H9 (cell line): ENCODE data around the gene OSTF1. TPM values are rescaled to one million over a fixed set of nuclear protein-coding genes. Genes with fewer than 3 reads are reported as not detected.

Experiments
- DNase-seq: peaks from one replicate; pipeline ENCODE4 v3.0.0-alpha.2; 2017
- H2AFZ ChIP-seq: one replicate; pipeline ENCODE4 v1.6.1; 2013; ENCODE audit warnings: mild to moderate bottlenecking, low read length, control low read depth, moderate library complexity
- H2AK5ac ChIP-seq: 2 replicates; pipeline ENCODE4 v1.6.1; 2013; ENCODE audit warnings: low read length, control low read depth, mixed read lengths; ENCODE audit not compliant: insufficient read length
- H2BK120ac ChIP-seq: one replicate; pipeline ENCODE4 v1.6.1; 2013; ENCODE audit warnings: low read depth, mild to moderate bottlenecking, low read length, control low read depth, inconsistent platforms; ENCODE audit not compliant: poor library complexity, severe bottlenecking
- H2BK12ac ChIP-seq: 2 replicates; pipeline ENCODE4 v1.6.1; 2013; ENCODE audit warnings: low read length, control low read depth, mixed read lengths, low read depth; ENCODE audit not compliant: insufficient read length
- H2BK15ac ChIP-seq: 2 replicates; pipeline ENCODE4 v1.6.1; 2013; ENCODE audit warnings: low read depth, low read length, control low read depth
- H2BK20ac ChIP-seq: one replicate; pipeline ENCODE4 v1.6.1; 2013; ENCODE audit warnings: low read depth, mild to moderate bottlenecking, low read length, control low read depth, inconsistent platforms; ENCODE audit not compliant: poor library complexity, severe bottlenecking
- H2BK5ac ChIP-seq: 2 replicates; pipeline ENCODE4 v1.6.1; 2013; ENCODE audit warnings: low read length, control low read depth, mixed read lengths; ENCODE audit not compliant: insufficient read length
- H3K14ac ChIP-seq: 2 replicates; pipeline ENCODE4 v1.6.1; 2013; ENCODE audit warnings: low read length, control low read depth; ENCODE audit not compliant: insufficient read depth
- H3K18ac ChIP-seq: 2 replicates; pipeline ENCODE4 v1.6.1; 2013; ENCODE audit warnings: low read depth, mild to moderate bottlenecking, mixed read lengths, low read length, control low read depth; ENCODE audit not compliant: insufficient read length
- H3K23ac ChIP-seq: 2 replicates; pipeline ENCODE4 v1.6.1; 2013; ENCODE audit warnings: low read length, control low read depth, mixed read lengths, low read depth; ENCODE audit not compliant: insufficient read length
- H3K23me2 ChIP-seq: 2 replicates; pipeline ENCODE4 v1.6.1; 2013; ENCODE audit warnings: low read depth, mild to moderate bottlenecking, mixed read lengths, low read length, control low read depth; ENCODE audit not compliant: insufficient read length, poor library complexity, severe bottlenecking
- H3K27ac ChIP-seq: 2 replicates; pipeline ENCODE4 v1.5.1; 2013; ENCODE audit warnings: low read length, control low read depth, mixed read lengths, low read depth; ENCODE audit not compliant: insufficient read length
- H3K27me3 ChIP-seq: 2 replicates; pipeline ENCODE4 v1.6.1; 2013; ENCODE audit warnings: low read length, control low read depth, inconsistent platforms; ENCODE audit not compliant: insufficient read depth
- H3K4ac ChIP-seq: 2 replicates; pipeline ENCODE4 v1.6.1; 2013; ENCODE audit warnings: low read depth, mild to moderate bottlenecking, control low read depth, inconsistent platforms, low read length, moderate library complexity
- H3K4me1 ChIP-seq: 2 replicates; pipeline ENCODE4 v1.6.1; 2013; ENCODE audit warnings: low read length, control low read depth, inconsistent platforms; ENCODE audit not compliant: insufficient read depth
- H3K4me2 ChIP-seq: 2 replicates; pipeline ENCODE4 v1.6.1; 2013; ENCODE audit warnings: low read length, control low read depth, mixed read lengths; ENCODE audit not compliant: insufficient read length, insufficient read depth
- H3K56ac ChIP-seq: 2 replicates; pipeline ENCODE4 v1.6.1; 2013; ENCODE audit warnings: low read depth, mild to moderate bottlenecking, mixed read lengths, low read length, control low read depth; ENCODE audit not compliant: insufficient read length
- H3K79me1 ChIP-seq: 2 replicates; pipeline ENCODE4 v1.6.1; 2013; ENCODE audit warnings: low read depth, mild to moderate bottlenecking, moderate library complexity, low read length, control low read depth, inconsistent platforms; ENCODE audit not compliant: insufficient read depth, poor library complexity, severe bottlenecking
- H3K79me2 ChIP-seq: 2 replicates; pipeline ENCODE4 v1.6.1; 2013; ENCODE audit warnings: low read length, control low read depth, inconsistent platforms; ENCODE audit not compliant: insufficient read depth
- H3K9ac ChIP-seq: 2 replicates; pipeline ENCODE4 v1.6.1; 2013; ENCODE audit warnings: low read length, control low read depth, mixed read lengths; ENCODE audit not compliant: insufficient read length; ENCODE audit errors: extremely low read depth
- H3K9me3 ChIP-seq: one replicate; pipeline ENCODE4 v1.6.1; 2013; ENCODE audit warnings: low read depth, low read length, inconsistent platforms; ENCODE audit not compliant: control insufficient read depth
- H3T11ph ChIP-seq: one replicate; pipeline ENCODE4 v1.6.1; 2013; ENCODE audit warnings: mild to moderate bottlenecking, low read length, control low read depth, inconsistent platforms
- H4K20me1 ChIP-seq: one replicate; pipeline ENCODE4 v1.6.1; 2013; ENCODE audit not compliant: control insufficient read depth, insufficient read length, insufficient read depth
- H4K5ac ChIP-seq: 2 replicates; pipeline ENCODE4 v1.6.1; 2013; ENCODE audit warnings: low read depth, mild to moderate bottlenecking, mixed read lengths, low read length, control low read depth; ENCODE audit not compliant: insufficient read length
- H4K8ac ChIP-seq: replicated peaks from 2 replicates; pipeline ENCODE4 v1.6.1; 2013; ENCODE audit warnings: low read length, control low read depth, mixed read lengths, low read depth; ENCODE audit not compliant: insufficient read length
- H4K91ac ChIP-seq: 2 replicates; pipeline ENCODE4 v1.6.1; 2013; ENCODE audit warnings: low read depth, mild to moderate bottlenecking, moderate library complexity, mixed read lengths, low read length, control low read depth; ENCODE audit not compliant: insufficient read length
- H3K27ac Mint-ChIP-seq, 3 experiments: 2 replicates in 2 of 3; 3 replicates in 1 of 3; pipeline ENCODE4 v1.8.0; 2020 to 2021; ENCODE audit warnings: mixed read lengths in 3 of 3, mild to moderate bottlenecking in 1 of 3, moderate library complexity in 1 of 3
- H3K27me3 Mint-ChIP-seq: 2 replicates; pipeline ENCODE4 v1.8.0; 2021; ENCODE audit warnings: low read depth, mild to moderate bottlenecking, moderate library complexity, mixed read lengths
- H3K36me3 Mint-ChIP-seq, 3 experiments: 2 replicates in 2 of 3; 3 replicates in 1 of 3; pipeline ENCODE4 v1.8.0; 2020 to 2021; ENCODE audit warnings: low read depth in 3 of 3, mixed read lengths in 3 of 3; ENCODE audit not compliant: insufficient read depth in 1 of 3
- H3K4me1 Mint-ChIP-seq, 2 experiments: 2 replicates each; pipeline ENCODE4 v1.8.0; 2020; ENCODE audit warnings: mixed read lengths in 2 of 2
- H3K4me3 Mint-ChIP-seq, 2 experiments: 2 replicates in 1 of 2; 3 replicates in 1 of 2; pipeline ENCODE4 v1.8.0; 2020 to 2021; ENCODE audit warnings: mild to moderate bottlenecking in 2 of 2, mixed read lengths in 2 of 2, moderate library complexity in 1 of 2
- H3K9me3 Mint-ChIP-seq, 2 experiments: 2 replicates in 1 of 2; 3 replicates in 1 of 2; pipeline ENCODE4 v1.8.0; 2020; ENCODE audit warnings: mild to moderate bottlenecking in 2 of 2, mixed read lengths in 2 of 2, moderate library complexity in 1 of 2
- CTCF ChIP-seq: fragments of 200-600 bp; sonication (generic); conservative IDR thresholded peaks from 3 replicates; pipeline ENCODE4 v1.8.0; 2021; ENCODE audit warnings: antibody characterized with exemption, mild to moderate bottlenecking
- WGBS: extraction: QIAGEN DNeasy Blood & Tissue Kit; methylation state at CpG from one replicate; pipeline ENCODE4 v1.1.7; 2013; ENCODE audit warnings: missing lambda C conversion rate, low lambda C conversion rate, mixed read lengths; ENCODE audit not compliant: insufficient read length; ENCODE audit errors: extremely low coverage; 5-methylcytosine and 5-hydroxymethylcytosine counted together
- total RNA-seq: library from RNA; stranded (reverse); gene quantifications from 2 replicates; pipeline ENCODE4 v1.2.1, GENCODE V29; 2021

OSTF1 gene
- total RNA-seq, 1 experiment from 2014 or later = 16.1 TPM

- no peaks in the 10 kb centered on the region; the same call in 1 of the 2 replicates for H3K27me3 Mint-ChIP-seq
- Histone ChIP-seq H3K23ac (no peak overlapping the region), H3K27me3 (no peaks in the 10 kb centered on the region), H3T11ph (no peak overlapping the region), H4K91ac (no peak overlapping the region), H3K9me3 (no peaks in the 10 kb centered on the region), H3K56ac (no peak overlapping the region), H3K79me1 (no peaks in the 10 kb centered on the region), H4K20me1 (no peaks in the 10 kb centered on the region), H2AFZ (no peak overlapping the region), H2BK5ac (no peak overlapping the region), H3K4me1 (peaks cover 2% of the 10 kb centered on the region; the same call in 1 of the 2 replicates), H3K23me2 (peaks cover 8% of the 10 kb centered on the region), H3K18ac (peak overlapping the region; percentile 86), H3K79me2 (no peaks in the 10 kb centered on the region; the same call in 1 of the 2 replicates), H2BK15ac (no peak overlapping the region), H2BK120ac (no peak overlapping the region), H4K5ac (no peak overlapping the region), H4K8ac (no peak overlapping the region), H3K14ac (peak overlapping the region; percentile 83; the same call in 1 of the 2 replicates), H3K4ac (no peak overlapping the region), H2BK20ac (no peak overlapping the region), H2AK5ac (no peak overlapping the region), H3K27ac (no peak overlapping the region), H3K4me2 (peak overlapping the region; percentile 70), H3K9ac (peak overlapping the region; percentile 76), H2BK12ac (no peak overlapping the region)
- peaks cover 36 to 48% of the 10 kb centered on the region in 2 experiments for H3K4me1 Mint-ChIP-seq
- no peaks in the 10 kb centered on the region; a peak in 1 of 5 replicates for H3K9me3 Mint-ChIP-seq
- WGBS = no CpG with 5 or more reads among the region's 20 CpGs
- 0 out of 7 replicates have a peak, but pooled peaks cover 0 to 4% (median 0%) of the 10 kb centered on the region in 3 experiments for H3K36me3 Mint-ChIP-seq
- no peak for DNase-seq
- peak overlapping the region; percentile 88 to 96 for H3K4me3 Mint-ChIP-seq
- peak overlapping the region; percentile 93 to 98 (median 98) for H3K27ac Mint-ChIP-seq
- no peak for TF ChIP-seq CTCF
Observed at GRCh38 chr9:75087289-75087823, 958 bp upstream of the OSTF1 start.
